ENCODE results near the gene PROSER2.

The PROSER2 gene

GRCh38 chr10:11793762-11794479 lies 29.2 kb upstream of the PROSER2 start:
- H3K27ac Mint-ChIP-seq = no peak overlapping the region
- DNase-seq = no peak
- H3K4me1 Mint-ChIP-seq = peaks cover 8% of the 10 kb centered on the region
- TF ChIP-seq CTCF (IDR thresholded peaks at IDR 0.05) = no peak
- peaks cover 10% of the 10 kb centered on the region for H3K27me3 Mint-ChIP-seq (ENCODE audit: low read depth, poor library complexity)
- peaks cover 5% of the 10 kb centered on the region for H3K36me3 Mint-ChIP-seq (ENCODE audit: low read depth)
- no peak overlapping the region for H3K4me3 Mint-ChIP-seq
- peaks cover 32% of the 10 kb centered on the region for H3K9me3 Mint-ChIP-seq

GRCh38 chr10:11794566-11794965 lies 28.6 kb upstream of the PROSER2 start:
- Mint-ChIP-seq H3K4me3 (no peak overlapping the region), H3K4me1 (peaks cover 9% of the 10 kb centered on the region), H3K27me3 (ENCODE audit: low read depth, poor library complexity) (peaks cover 10% of the 10 kb centered on the region), H3K36me3 (ENCODE audit: low read depth) (peaks cover 5% of the 10 kb centered on the region), H3K27ac (no peak overlapping the region), H3K9me3 (peaks cover 32% of the 10 kb centered on the region)
- DNase-seq = no peak
- TF ChIP-seq CTCF (IDR thresholded peaks at IDR 0.05) = no peak

GRCh38 chr10:11795101-11795920 lies 27.8 kb upstream of the PROSER2 start:
- H3K27me3 Mint-ChIP-seq (ENCODE audit: low read depth, poor library complexity) = peaks cover 5% of the 10 kb centered on the region
- no peak for DNase-seq
- H3K27ac Mint-ChIP-seq = no peak overlapping the region
- H3K36me3 Mint-ChIP-seq (ENCODE audit: low read depth) = peaks cover 5% of the 10 kb centered on the region
- no peak overlapping the region for H3K4me3 Mint-ChIP-seq
- peaks cover 32% of the 10 kb centered on the region for H3K9me3 Mint-ChIP-seq
- TF ChIP-seq CTCF (IDR thresholded peaks at IDR 0.05) = no peak
- H3K4me1 Mint-ChIP-seq = peaks cover 9% of the 10 kb centered on the region

- Mint-ChIP-seq H3K9me3 (peaks cover 32% of the 10 kb centered on the region), H3K4me1 (peaks cover 9% of the 10 kb centered on the region), H3K36me3 (ENCODE audit: low read depth) (peaks cover 5% of the 10 kb centered on the region), H3K4me3 (no peak overlapping the region), H3K27me3 (ENCODE audit: low read depth, poor library complexity) (no peaks in the 10 kb centered on the region), H3K27ac (no peak overlapping the region)
- TF ChIP-seq CTCF (IDR thresholded peaks at IDR 0.05) = no peak
- DNase-seq = no peak
These were observed 26.7 kb upstream of the PROSER2 start for GRCh38 chr10:11796474-11796873.

- peaks cover 5% of the 10 kb centered on the region for H3K36me3 Mint-ChIP-seq (ENCODE audit: low read depth)
- peaks cover 26% of the 10 kb centered on the region for H3K9me3 Mint-ChIP-seq
- no peak overlapping the region for H3K4me3 Mint-ChIP-seq
- DNase-seq = no peak
- H3K4me1 Mint-ChIP-seq = peaks cover 9% of the 10 kb centered on the region
- no peak overlapping the region for H3K27ac Mint-ChIP-seq
- TF ChIP-seq CTCF (IDR thresholded peaks at IDR 0.05) = no peak
- H3K27me3 Mint-ChIP-seq (ENCODE audit: low read depth, poor library complexity) = no peaks in the 10 kb centered on the region
These were observed 25.9 kb upstream of the PROSER2 start for GRCh38 chr10:11797281-11797680.
